Muscle layer of colon (tissue), 2 donors: ENCODE results near the gene LAD1.

Experiments
- H3K27ac ChIP-seq: one replicate; pipeline ENCODE4 v1.7.0; 2013; ENCODE audit warnings: low read depth, mild to moderate bottlenecking, low read length, moderate library complexity
- H3K27me3 ChIP-seq, 2 donors: one replicate each; pipeline ENCODE4 v1.7.0; 2013; ENCODE audit warnings: low read length in 2 of 2, mild to moderate bottlenecking in 2 of 2; ENCODE audit not compliant: insufficient read depth in 2 of 2, control insufficient read depth in 1 of 2
- H3K36me3 ChIP-seq: one replicate; pipeline ENCODE4 v1.7.0; 2013; ENCODE audit warnings: mild to moderate bottlenecking, low read length; ENCODE audit not compliant: insufficient read depth
- H3K4me1 ChIP-seq: one replicate; pipeline ENCODE4 v1.7.0; 2013; ENCODE audit warnings: mild to moderate bottlenecking, low read length; ENCODE audit not compliant: insufficient read depth
- H3K4me3 ChIP-seq, 2 donors: one replicate each; pipeline ENCODE4 v1.7.0; 2013; ENCODE audit warnings: low read length in 2 of 2, low read depth in 1 of 2, mild to moderate bottlenecking in 1 of 2, moderate library complexity in 1 of 2
- H3K9ac ChIP-seq: one replicate; pipeline ENCODE4 v1.7.0; 2013; ENCODE audit warnings: low read length
- H3K9me3 ChIP-seq: one replicate; pipeline ENCODE4 v1.7.0; 2013; ENCODE audit warnings: mild to moderate bottlenecking, low read length
- donor health status: abdominal sarcoma.
- donor health status: Adenocarcinoma of cecum.

LAD1 gene

GRCh38 chr1:201427963-201428362, 28.8 kb upstream of the LAD1 start:
- H3K27me3 ChIP-seq: no peaks in the 10 kb centered on the region
- no peaks in the 10 kb centered on the region for H3K4me1 ChIP-seq
- H3K4me3 ChIP-seq: no peak overlapping the region
- no peak overlapping the region for H3K9ac ChIP-seq
- no peaks in the 10 kb centered on the region for H3K36me3 ChIP-seq
- no peaks in the 10 kb centered on the region for H3K9me3 ChIP-seq
- H3K27ac ChIP-seq: no peak overlapping the region

GRCh38 chr1:201426479-201427310, 27.6 kb upstream of the LAD1 start:
- Histone ChIP-seq H3K4me1 (no peaks in the 10 kb centered on the region), H3K27me3 (no peaks in the 10 kb centered on the region), H3K9ac (no peak overlapping the region), H3K36me3 (no peaks in the 10 kb centered on the region), H3K9me3 (no peaks in the 10 kb centered on the region), H3K4me3 (no peak overlapping the region), H3K27ac (no peak overlapping the region)

- Histone ChIP-seq H3K36me3 (no peaks in the 10 kb centered on the region), H3K4me3 (no peak overlapping the region), H3K9me3 (no peaks in the 10 kb centered on the region), H3K9ac (no peak overlapping the region), H3K27ac (no peak overlapping the region), H3K27me3 (peaks cover 0 to 4% of the 10 kb centered on the region in 2 donors), H3K4me1 (no peaks in the 10 kb centered on the region)
Observed at GRCh38 chr1:201424146-201424545, 25.0 kb upstream of the LAD1 start.

- no peak overlapping the region for H3K9ac ChIP-seq
- H3K27ac ChIP-seq: no peak overlapping the region
- no peaks in the 10 kb centered on the region for H3K4me1 ChIP-seq
- H3K4me3 ChIP-seq: no peak overlapping the region
- peaks cover 0 to 4% of the 10 kb centered on the region in 2 donors for H3K27me3 ChIP-seq
- H3K9me3 ChIP-seq: no peaks in the 10 kb centered on the region
- no peaks in the 10 kb centered on the region for H3K36me3 ChIP-seq
Observed at GRCh38 chr1:201423655-201424054, 24.5 kb upstream of the LAD1 start.

- Histone ChIP-seq H3K9ac (no peak overlapping the region), H3K27me3 (peaks cover 0 to 4% of the 10 kb centered on the region in 2 donors), H3K36me3 (no peaks in the 10 kb centered on the region), H3K9me3 (no peaks in the 10 kb centered on the region), H3K27ac (no peak overlapping the region), H3K4me1 (no peaks in the 10 kb centered on the region), H3K4me3 (no peak overlapping the region)
Observed at GRCh38 chr1:201422436-201423030, 23.4 kb upstream of the LAD1 start.

- Histone ChIP-seq H3K27me3 (peaks cover 0 to 4% of the 10 kb centered on the region in 2 donors), H3K4me1 (no peaks in the 10 kb centered on the region)
Observed at GRCh38 chr1:201422026-201422425, 22.9 kb upstream of the LAD1 start.

GRCh38 chr1:201421041-201421440, 21.9 kb upstream of the LAD1 start:
- Histone ChIP-seq H3K27ac (no peak overlapping the region), H3K36me3 (no peaks in the 10 kb centered on the region), H3K9ac (no peak overlapping the region), H3K9me3 (no peaks in the 10 kb centered on the region), H3K4me1 (no peaks in the 10 kb centered on the region), H3K4me3 (no peak overlapping the region), H3K27me3 (peaks cover 0 to 4% of the 10 kb centered on the region in 2 donors)

More at GRCh38 chr1:201422026-201422425, 22.9 kb upstream of the LAD1 start:
- Histone ChIP-seq H3K9me3 (no peaks in the 10 kb centered on the region), H3K36me3 (no peaks in the 10 kb centered on the region), H3K9ac (no peak overlapping the region), H3K27ac (no peak overlapping the region), H3K4me3 (no peak overlapping the region)

- Histone ChIP-seq H3K4me3 (no peak overlapping the region), H3K27me3 (peaks cover 0 to 4% of the 10 kb centered on the region in 2 donors), H3K36me3 (no peaks in the 10 kb centered on the region), H3K4me1 (no peaks in the 10 kb centered on the region), H3K9ac (no peak overlapping the region), H3K27ac (no peak overlapping the region), H3K9me3 (no peaks in the 10 kb centered on the region)
Observed at GRCh38 chr1:201420608-201421002, 21.5 kb upstream of the LAD1 start.

- H3K27me3 ChIP-seq: peaks cover 0 to 4% of the 10 kb centered on the region in 2 donors
- H3K27ac ChIP-seq: no peak overlapping the region
- no peaks in the 10 kb centered on the region for H3K4me1 ChIP-seq
- H3K9ac ChIP-seq: no peak overlapping the region
- no peak overlapping the region for H3K4me3 ChIP-seq
- H3K36me3 ChIP-seq: no peaks in the 10 kb centered on the region
- no peaks in the 10 kb centered on the region for H3K9me3 ChIP-seq
Observed at GRCh38 chr1:201419746-201420607, 20.9 kb upstream of the LAD1 start.

- H3K36me3 ChIP-seq: no peaks in the 10 kb centered on the region
- H3K27ac ChIP-seq: no peak overlapping the region
- H3K9me3 ChIP-seq: no peaks in the 10 kb centered on the region
- H3K9ac ChIP-seq: no peak overlapping the region
- H3K4me1 ChIP-seq: no peaks in the 10 kb centered on the region
- no peak overlapping the region for H3K4me3 ChIP-seq
- peaks cover 0 to 4% of the 10 kb centered on the region in 2 donors for H3K27me3 ChIP-seq
Observed at GRCh38 chr1:201419256-201419655, 20.1 kb upstream of the LAD1 start.

GRCh38 chr1:201418461-201418860, 19.3 kb upstream of the LAD1 start:
- peaks cover 0 to 4% of the 10 kb centered on the region in 2 donors for H3K27me3 ChIP-seq
- H3K9ac ChIP-seq: no peak overlapping the region
- H3K36me3 ChIP-seq: no peaks in the 10 kb centered on the region
- H3K4me1 ChIP-seq: no peaks in the 10 kb centered on the region
- no peaks in the 10 kb centered on the region for H3K9me3 ChIP-seq
- H3K27ac ChIP-seq: no peak overlapping the region
- H3K4me3 ChIP-seq: no peak overlapping the region
